Ovary (tissue), 9 donors: ENCODE data around the gene MAPK8. TPM values are rescaled to one million over a fixed set of nuclear protein-coding genes. Genes with fewer than 3 reads are reported as not detected.

Source experiments
- DNase-seq, 5 donors: peaks; one replicate each; pipeline ENCODE4 v3.0.0-alpha.2; 2019 to 2020
- H3K27ac ChIP-seq, 2 donors: fragments of 200-600 bp; one replicate each; pipeline versions ENCODE4 v1.5.1 to v1.8.0; 2019 to 2022
- H3K27me3 ChIP-seq: fragments of 200-600 bp; one replicate; pipeline ENCODE4 v1.8.0; 2022
- H3K36me3 ChIP-seq: fragments of 200-600 bp; sonication (generic); one replicate; pipeline ENCODE4 v1.5.1; 2019
- H3K4me1 ChIP-seq: one replicate; pipeline ENCODE4 v1.8.1; 2013; ENCODE audit warnings: mild to moderate bottlenecking, moderate library complexity; ENCODE audit not compliant: insufficient read depth
- H3K4me3 ChIP-seq: fragments of 200-600 bp; sonication (generic); one replicate; pipeline ENCODE4 v1.5.1; 2017
- H3K9me3 ChIP-seq, 2 donors: fragments of 200-600 bp in 1 of 2; sonication (generic) in 1 of 2; one replicate each; pipeline versions ENCODE4 v1.5.1 to v1.8.1; 2013 to 2019; ENCODE audit warnings: mild to moderate bottlenecking in 1 of 2, moderate library complexity in 1 of 2
- CTCF ChIP-seq, 3 donors: fragments of 450-650 bp in 2 of 3; fragments of 200-600 bp in 1 of 3; IDR thresholded peaks; one replicate each; pipeline versions ENCODE4 v1.5.1 to v1.8.0; 2016 to 2022; ENCODE audit warnings: antibody characterized with exemption in 3 of 3, mild to moderate bottlenecking in 1 of 3
- EP300 ChIP-seq: sonication (generic); formaldehyde crosslinking; IDR thresholded peaks from one replicate; pipeline ENCODE4 v1.6.1; 2017; ENCODE audit warnings: antibody characterized with exemption
- POLR2A ChIP-seq: fragments of 450-650 bp; IDR thresholded peaks from one replicate; pipeline ENCODE4 v1.6.1; 2017; ENCODE audit warnings: antibody characterized with exemption, mild to moderate bottlenecking, moderate library complexity
- WGBS, 3 donors: extraction: QIAGEN DNeasy Blood & Tissue Kit in 1 of 3; methylation state at CpG; one replicate each; pipeline versions ENCODE4 v1.1.5 to v1.1.7; 2013 to 2017; 5-methylcytosine and 5-hydroxymethylcytosine counted together
- intact Hi-C, 4 donors: fragments of 100-400 bp; cut with DNase I; formaldehyde crosslinking; loops; one replicate each; pipeline versions ENCODE4 v1.11.0 to v1.15.1; 2022 to 2023
- polyA plus RNA-seq, 2 donors: library from polyadenylated mRNA; stranded (reverse); fragments of 200-250 nt in 1 of 2; fragments of 350-450 nt in 1 of 2; fragmentation: Illumina TruSeq in 1 of 2; extraction: RNeasy Lipid Tissue Mini Kit (QIAGEN cat#74804) in 1 of 2; gene quantifications; one replicate each; pipeline ENCODE4 v1.2.3, GENCODE V29; 2013 to 2014
- total RNA-seq, 7 donors: library from RNA; depleted of rRNA in 2 of 7; stranded (reverse); fragments of >200 nt in 2 of 7; fragmentation: NEBNext Ultra II Directional in 3 of 7; extraction: Animal tissue kit (Norgen Biotek cat#: 25700) in 3 of 7; gene quantifications; one replicate each; pipeline versions ENCODE4 v1.1.0 to v1.2.4, GENCODE V29; 2016 to 2023
- donor health status: DM: no; HTN: no; CAD: no; lungs with moderate emphysema.
- donor health status: DM: no; HTN: no; CAD: no.
- donor health status: Bipolar disorder and iron deficiency.
- donor health status: DM: yes; HTN: yes; CAD: no.
- donor health status: DM: no; HTN: no; CAD: no.
- donor health status: DM: yes; HTN: yes; CAD: no.

The MAPK8 gene
- total and polyA plus RNA-seq, 9 donors: 21.9 to 110 (median 68.6) TPM

- no peaks in the 10 kb centered on the region for H3K4me1 ChIP-seq
- no peaks in the 10 kb centered on the region for H3K9me3 ChIP-seq
- TF ChIP-seq CTCF (IDR thresholded peaks at IDR 0.05) (no peak), POLR2A (no peak), EP300 (no peak)
- intact Hi-C loops: no loop called here
- H3K4me3 ChIP-seq: no peak overlapping the region
- peak in 1 of 5 donors; percentile 17 for DNase-seq
- H3K36me3 ChIP-seq: no peaks in the 10 kb centered on the region
- H3K27me3 ChIP-seq: no peaks in the 10 kb centered on the region
- 45 to 51% (median 50%) methylated on average over 9 of the region's 9 CpGs for WGBS, 3 donors
- no peak overlapping the region for H3K27ac ChIP-seq
Measured at GRCh38 chr10:48476279-48476982, 170.0 kb downstream of the MAPK8 start.

- intact Hi-C loops: no loop called here
- H3K27me3 ChIP-seq: no peaks in the 10 kb centered on the region
- H3K9me3 ChIP-seq: no peaks in the 10 kb centered on the region
- H3K36me3 ChIP-seq: no peaks in the 10 kb centered on the region
- TF ChIP-seq POLR2A: no peak
- TF ChIP-seq CTCF (IDR thresholded peaks at IDR 0.05): no peak
- no peak for TF ChIP-seq EP300
- no peak overlapping the region for H3K4me3 ChIP-seq
- DNase-seq: no peak
- no peaks in the 10 kb centered on the region for H3K4me1 ChIP-seq
- H3K27ac ChIP-seq: no peak overlapping the region
Measured at GRCh38 chr10:48477141-48477540, 170.7 kb downstream of the MAPK8 start.

GRCh38 chr10:48477616-48478015 is 171.1 kb downstream of the MAPK8 start:
- 86 to 92% (median 92%) methylated on average over 4 of the region's 4 CpGs for WGBS, 3 donors
- H3K36me3 ChIP-seq: no peaks in the 10 kb centered on the region
- no peaks in the 10 kb centered on the region for H3K4me1 ChIP-seq
- TF ChIP-seq CTCF (IDR thresholded peaks at IDR 0.05) (no peak), EP300 (no peak), POLR2A (no peak)
- DNase-seq: no peak
- intact Hi-C loops: no loop called here
- H3K27ac ChIP-seq: no peak overlapping the region
- no peaks in the 10 kb centered on the region for H3K27me3 ChIP-seq
- no peaks in the 10 kb centered on the region for H3K9me3 ChIP-seq
- no peak overlapping the region for H3K4me3 ChIP-seq

- H3K9me3 ChIP-seq: no peaks in the 10 kb centered on the region
- peak in 1 of 5 donors; percentile 2 for DNase-seq
- WGBS, 3 donors: 94 to 96% (median 95%) methylated on average over 5 of the region's 5 CpGs
- H3K4me3 ChIP-seq: no peak overlapping the region
- H3K4me1 ChIP-seq: no peaks in the 10 kb centered on the region
- no peaks in the 10 kb centered on the region for H3K36me3 ChIP-seq
- TF ChIP-seq POLR2A: no peak
- no peak for TF ChIP-seq CTCF (IDR thresholded peaks at IDR 0.05)
- TF ChIP-seq EP300: no peak
- H3K27me3 ChIP-seq: no peaks in the 10 kb centered on the region
- no peak overlapping the region for H3K27ac ChIP-seq
- intact Hi-C loops: no loop called here
Measured at GRCh38 chr10:48478469-48478868, 172.0 kb downstream of the MAPK8 start.
